AG10803 (cell line): ENCODE results near the gene PLA2G1B.

Experiments
- DNase-seq: peaks from one replicate; pipeline ENCODE4 v3.0.0; 2010; ENCODE audit warnings: low read depth
- H3K4me3 ChIP-seq: 2 replicates; pipeline ENCODE4 v1.5.1; 2011; ENCODE audit warnings: mild to moderate bottlenecking, low read length, control low read depth
- TF ChIP-seq, protein P1 (sequence below): conservative IDR thresholded peaks from 2 replicates; pipeline ENCODE4 v1.5.1; 2011; ENCODE audit warnings: mild to moderate bottlenecking, low read length, control low read depth, inconsistent platforms

Gene PLA2G1B

DNA sequence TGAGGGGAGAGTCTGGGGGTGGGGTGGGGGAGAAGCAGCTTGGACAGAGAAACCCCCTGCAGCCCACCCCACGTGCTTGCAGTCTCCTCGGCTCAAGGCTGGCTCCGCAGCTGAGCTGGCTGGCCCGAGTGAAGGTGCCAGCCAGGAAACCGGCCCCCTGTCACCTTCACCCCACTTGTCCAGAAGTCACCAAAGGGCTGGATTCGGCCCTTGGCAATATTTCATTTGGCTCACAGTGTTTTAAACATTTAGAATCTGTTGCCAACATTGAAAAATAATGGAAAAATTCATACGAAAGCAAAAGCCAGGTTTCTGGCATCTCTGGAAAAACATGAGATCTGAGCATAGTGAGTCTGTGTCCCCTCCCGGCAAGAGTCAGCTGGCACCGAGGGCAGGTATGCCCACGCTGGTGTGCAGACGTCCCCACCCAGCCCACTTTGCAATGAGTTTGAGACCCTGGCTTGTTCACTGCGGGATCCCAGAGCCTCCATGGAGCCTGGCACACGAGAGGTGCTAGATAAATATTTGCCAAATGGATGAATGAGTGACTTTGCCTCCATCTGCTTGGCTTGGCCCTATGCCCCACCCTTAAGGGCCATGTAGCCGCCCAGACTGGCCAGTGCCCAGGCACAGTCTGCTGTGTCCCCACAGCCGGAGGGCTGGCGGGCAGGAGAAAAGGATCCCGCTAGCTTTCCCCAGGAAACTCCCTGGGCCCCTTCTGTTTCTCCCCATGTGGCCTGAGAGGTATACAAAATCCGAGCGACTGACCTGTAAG, 23.2 kb upstream of the PLA2G1B start:
- H3K4me3 ChIP-seq: no peak overlapping the region
- DNase-seq: no peak
- TF ChIP-seq, protein P1, sequence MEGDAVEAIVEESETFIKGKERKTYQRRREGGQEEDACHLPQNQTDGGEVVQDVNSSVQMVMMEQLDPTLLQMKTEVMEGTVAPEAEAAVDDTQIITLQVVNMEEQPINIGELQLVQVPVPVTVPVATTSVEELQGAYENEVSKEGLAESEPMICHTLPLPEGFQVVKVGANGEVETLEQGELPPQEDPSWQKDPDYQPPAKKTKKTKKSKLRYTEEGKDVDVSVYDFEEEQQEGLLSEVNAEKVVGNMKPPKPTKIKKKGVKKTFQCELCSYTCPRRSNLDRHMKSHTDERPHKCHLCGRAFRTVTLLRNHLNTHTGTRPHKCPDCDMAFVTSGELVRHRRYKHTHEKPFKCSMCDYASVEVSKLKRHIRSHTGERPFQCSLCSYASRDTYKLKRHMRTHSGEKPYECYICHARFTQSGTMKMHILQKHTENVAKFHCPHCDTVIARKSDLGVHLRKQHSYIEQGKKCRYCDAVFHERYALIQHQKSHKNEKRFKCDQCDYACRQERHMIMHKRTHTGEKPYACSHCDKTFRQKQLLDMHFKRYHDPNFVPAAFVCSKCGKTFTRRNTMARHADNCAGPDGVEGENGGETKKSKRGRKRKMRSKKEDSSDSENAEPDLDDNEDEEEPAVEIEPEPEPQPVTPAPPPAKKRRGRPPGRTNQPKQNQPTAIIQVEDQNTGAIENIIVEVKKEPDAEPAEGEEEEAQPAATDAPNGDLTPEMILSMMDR: no peak

DNA sequence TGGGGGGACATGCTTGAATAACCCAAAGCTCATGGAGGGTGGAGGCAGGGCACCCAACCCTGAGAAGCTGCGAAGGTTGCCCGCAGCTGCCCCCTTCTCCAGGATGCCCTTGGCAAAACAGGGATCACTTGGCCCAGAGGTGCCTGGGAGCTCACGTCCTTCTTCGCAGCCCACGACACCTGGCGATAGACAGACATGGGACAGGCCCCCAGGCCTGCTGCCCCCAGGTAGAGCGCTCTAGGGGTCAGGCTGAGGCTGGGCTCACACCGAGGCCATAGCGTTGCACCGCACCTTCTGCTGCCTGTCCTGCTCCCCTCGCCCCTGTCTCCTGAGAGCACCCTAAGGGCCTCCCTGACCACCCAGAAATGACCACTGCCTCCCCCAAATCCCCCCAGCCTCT, 20.2 kb upstream of the PLA2G1B start:
- H3K4me3 ChIP-seq: no peak overlapping the region
- no peak for DNase-seq
- TF ChIP-seq, protein P1: no peak

DNA sequence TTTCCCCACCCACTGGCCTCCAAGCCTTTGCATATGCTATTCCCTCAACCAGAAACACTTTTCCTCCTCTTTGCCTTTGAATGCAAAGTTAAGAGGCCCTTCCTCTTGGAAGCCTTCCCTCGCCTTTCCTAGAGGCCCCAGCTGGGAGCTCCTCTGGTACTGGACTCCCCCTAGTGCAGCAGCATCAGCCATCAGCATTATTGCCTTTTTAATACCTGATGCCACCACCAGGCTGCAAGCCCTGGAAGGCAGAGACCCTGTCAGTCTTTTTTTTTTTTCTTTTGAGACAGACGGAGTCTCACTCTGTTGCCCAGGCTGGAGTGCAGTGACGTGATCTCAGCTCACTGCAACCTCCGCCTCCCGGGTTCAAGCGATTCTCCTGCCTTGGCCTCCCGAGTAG, 19.1 kb upstream of the PLA2G1B start:
- TF ChIP-seq, protein P1: no peak
- H3K4me3 ChIP-seq: no peak overlapping the region
- DNase-seq: no peak

DNA sequence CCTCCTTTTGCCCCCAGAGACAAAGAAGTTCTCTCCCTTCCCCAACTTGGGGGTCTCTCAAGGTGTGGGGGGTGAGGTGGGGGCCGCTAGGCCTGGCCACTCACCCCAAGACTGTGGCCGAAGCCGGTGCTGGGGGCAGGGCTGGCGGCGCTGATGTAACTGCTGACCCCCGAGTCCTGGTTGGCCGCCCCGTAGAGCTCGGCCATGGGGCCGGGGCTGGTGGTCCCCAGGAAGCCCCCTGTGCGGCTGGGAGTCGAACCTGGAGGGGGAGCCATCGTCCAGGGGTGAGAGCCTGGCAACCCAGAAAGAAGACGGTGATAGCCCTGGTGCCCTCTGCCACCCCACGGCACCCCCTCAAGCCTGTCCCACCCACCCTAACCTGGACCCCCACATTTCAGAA, 18.5 kb upstream of the PLA2G1B start:
- DNase-seq: no peak
- no peak overlapping the region for H3K4me3 ChIP-seq
- TF ChIP-seq, protein P1: no peak

DNA sequence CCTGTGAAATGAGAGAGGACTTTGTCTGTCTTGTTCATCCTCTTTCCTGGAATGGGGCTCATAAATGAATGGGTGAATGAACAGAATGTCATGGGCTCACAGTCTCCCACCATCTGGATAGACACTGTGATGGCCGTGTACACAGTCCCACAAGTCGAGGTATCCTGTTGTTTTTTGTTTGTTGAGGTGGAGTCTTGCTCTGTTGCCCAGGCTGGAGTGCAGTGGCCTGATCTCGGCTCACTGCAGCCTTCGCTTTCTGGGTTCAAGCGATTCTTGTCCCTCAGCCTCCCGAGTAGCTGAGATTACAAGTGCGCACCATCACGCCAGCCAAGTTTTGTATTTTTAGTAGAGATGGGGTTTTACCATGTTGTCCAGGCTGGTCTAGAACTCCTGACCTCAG, 16.1 kb upstream of the PLA2G1B start:
- TF ChIP-seq, protein P1: no peak
- DNase-seq: no peak
- no peak overlapping the region for H3K4me3 ChIP-seq

DNA sequence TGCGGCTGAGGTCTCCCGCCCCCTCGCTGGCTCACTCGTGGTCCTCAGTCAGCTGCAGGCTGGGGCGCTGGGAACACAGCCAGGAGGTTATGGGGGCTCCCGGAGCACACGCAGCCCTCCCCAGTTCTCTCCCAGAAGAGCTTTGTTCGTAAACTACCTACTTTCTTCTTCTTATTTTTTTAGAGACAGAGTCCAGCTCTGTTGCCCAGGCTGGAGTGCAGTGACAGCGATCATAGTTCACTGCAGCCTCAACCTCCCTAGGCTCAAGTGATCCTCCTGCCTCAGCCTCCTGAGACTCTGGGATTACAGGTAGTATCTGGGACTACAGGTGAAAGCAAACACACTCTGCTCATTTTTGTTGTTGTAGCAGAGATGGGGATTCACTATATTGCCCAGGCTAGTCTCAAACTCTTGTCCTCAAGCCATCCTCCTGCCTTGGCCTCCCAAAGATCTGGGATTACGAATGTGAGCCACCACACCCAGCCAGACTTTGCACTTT, 15.5 kb upstream of the PLA2G1B start:
- DNase-seq: no peak
- TF ChIP-seq, protein P1: no peak
- H3K4me3 ChIP-seq: no peak overlapping the region

DNA sequence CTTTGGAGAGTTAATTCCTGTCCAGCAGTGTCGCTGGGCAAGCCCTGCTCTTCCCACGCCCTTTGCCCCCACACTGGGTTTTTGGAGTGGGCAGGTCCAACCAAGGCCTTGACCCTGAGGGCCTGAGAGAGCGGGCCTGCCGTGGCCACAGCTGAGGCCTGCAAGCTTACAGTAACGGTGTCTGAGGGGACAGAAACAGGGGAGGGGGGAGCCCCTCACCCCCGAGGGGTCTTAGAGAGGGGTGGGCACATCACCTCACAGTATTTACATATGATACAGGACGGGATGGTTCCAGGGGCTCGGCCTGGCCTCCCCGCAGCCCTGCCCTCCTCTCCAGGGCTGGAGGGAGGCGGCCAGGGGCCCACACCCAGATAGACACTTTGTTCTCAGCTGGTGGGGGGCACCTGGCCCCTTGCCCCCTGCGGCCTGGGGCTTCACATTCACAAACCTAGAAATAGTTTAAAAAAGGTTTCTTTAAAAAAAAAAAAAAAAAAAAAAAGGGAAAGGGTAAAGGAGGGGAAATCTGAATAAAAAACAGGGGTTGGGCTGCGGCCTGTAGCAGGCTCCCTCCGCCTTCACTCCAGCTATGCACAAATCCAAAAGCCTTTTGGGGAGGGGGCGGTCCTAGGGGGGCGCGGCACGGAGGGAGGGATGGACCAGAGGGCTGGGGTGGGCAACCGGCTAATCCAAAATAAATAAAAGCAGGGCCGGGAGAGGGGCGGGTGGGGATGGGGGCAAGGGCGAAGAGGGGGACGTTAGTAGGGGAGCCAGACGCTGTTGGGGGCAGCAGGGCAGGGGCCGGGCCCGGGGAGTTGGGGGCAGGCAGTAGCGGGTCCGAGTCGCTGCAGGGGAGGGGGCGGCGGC, 14.8 kb upstream of the PLA2G1B start:
- TF ChIP-seq, protein P1: no peak
- no peak for DNase-seq
- no peak overlapping the region for H3K4me3 ChIP-seq
